ENCODE results near the gene RPS5.

RPS5 gene

GRCh38 chr19:58361900-58362271 lies 25.2 kb upstream of the RPS5 start:
- peak overlapping the region; percentile 92 for H3K4me2 ChIP-seq (ENCODE audit: low read length)
- TF ChIP-seq, protein P1, sequence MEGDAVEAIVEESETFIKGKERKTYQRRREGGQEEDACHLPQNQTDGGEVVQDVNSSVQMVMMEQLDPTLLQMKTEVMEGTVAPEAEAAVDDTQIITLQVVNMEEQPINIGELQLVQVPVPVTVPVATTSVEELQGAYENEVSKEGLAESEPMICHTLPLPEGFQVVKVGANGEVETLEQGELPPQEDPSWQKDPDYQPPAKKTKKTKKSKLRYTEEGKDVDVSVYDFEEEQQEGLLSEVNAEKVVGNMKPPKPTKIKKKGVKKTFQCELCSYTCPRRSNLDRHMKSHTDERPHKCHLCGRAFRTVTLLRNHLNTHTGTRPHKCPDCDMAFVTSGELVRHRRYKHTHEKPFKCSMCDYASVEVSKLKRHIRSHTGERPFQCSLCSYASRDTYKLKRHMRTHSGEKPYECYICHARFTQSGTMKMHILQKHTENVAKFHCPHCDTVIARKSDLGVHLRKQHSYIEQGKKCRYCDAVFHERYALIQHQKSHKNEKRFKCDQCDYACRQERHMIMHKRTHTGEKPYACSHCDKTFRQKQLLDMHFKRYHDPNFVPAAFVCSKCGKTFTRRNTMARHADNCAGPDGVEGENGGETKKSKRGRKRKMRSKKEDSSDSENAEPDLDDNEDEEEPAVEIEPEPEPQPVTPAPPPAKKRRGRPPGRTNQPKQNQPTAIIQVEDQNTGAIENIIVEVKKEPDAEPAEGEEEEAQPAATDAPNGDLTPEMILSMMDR (IDR thresholded peaks at IDR 0.05; ENCODE audit: low read length), result no peak
- TF ChIP-seq EZH2 (IDR thresholded peaks at IDR 0.05; ENCODE audit: borderline replicate concordance, low read length), result no peak
- H2AFZ ChIP-seq (ENCODE audit: low read length), result 0 out of 2 replicates have a peak overlapping the region, but pooled peaks have one; percentile 29
- H3K79me2 ChIP-seq (ENCODE audit: insufficient read depth, low read length), result no peaks in the 10 kb centered on the region
- H3K9ac ChIP-seq (ENCODE audit: low read length), result peak overlapping the region; percentile 93
- no peaks in the 10 kb centered on the region for H3K9me2 ChIP-seq (ENCODE audit: low read depth, low read length)
- peak overlapping the region; percentile 83 for H3K4me3 ChIP-seq (ENCODE audit: low read depth, low read length, poor library complexity, severe bottlenecking)
- H3K9me3 ChIP-seq (ENCODE audit: low read length), result no peaks in the 10 kb centered on the region
- H3K4me1 ChIP-seq (ENCODE audit: insufficient read depth, low read length, severe bottlenecking), result peaks cover 15% of the 10 kb centered on the region
- H3K27me3 ChIP-seq (ENCODE audit: insufficient read depth, low read length), result no peaks in the 10 kb centered on the region
- no peaks in the 10 kb centered on the region for H3F3A ChIP-seq (ENCODE audit: insufficient read depth, low read length)
- no peaks in the 10 kb centered on the region for H4K20me1 ChIP-seq (ENCODE audit: insufficient read depth, low read length)
- H3K36me3 ChIP-seq (ENCODE audit: insufficient read depth, low read length), result no peaks in the 10 kb centered on the region
- H3K27ac ChIP-seq (ENCODE audit: low read depth, low read length, poor library complexity, severe bottlenecking), result peak overlapping the region; percentile 71

DNA sequence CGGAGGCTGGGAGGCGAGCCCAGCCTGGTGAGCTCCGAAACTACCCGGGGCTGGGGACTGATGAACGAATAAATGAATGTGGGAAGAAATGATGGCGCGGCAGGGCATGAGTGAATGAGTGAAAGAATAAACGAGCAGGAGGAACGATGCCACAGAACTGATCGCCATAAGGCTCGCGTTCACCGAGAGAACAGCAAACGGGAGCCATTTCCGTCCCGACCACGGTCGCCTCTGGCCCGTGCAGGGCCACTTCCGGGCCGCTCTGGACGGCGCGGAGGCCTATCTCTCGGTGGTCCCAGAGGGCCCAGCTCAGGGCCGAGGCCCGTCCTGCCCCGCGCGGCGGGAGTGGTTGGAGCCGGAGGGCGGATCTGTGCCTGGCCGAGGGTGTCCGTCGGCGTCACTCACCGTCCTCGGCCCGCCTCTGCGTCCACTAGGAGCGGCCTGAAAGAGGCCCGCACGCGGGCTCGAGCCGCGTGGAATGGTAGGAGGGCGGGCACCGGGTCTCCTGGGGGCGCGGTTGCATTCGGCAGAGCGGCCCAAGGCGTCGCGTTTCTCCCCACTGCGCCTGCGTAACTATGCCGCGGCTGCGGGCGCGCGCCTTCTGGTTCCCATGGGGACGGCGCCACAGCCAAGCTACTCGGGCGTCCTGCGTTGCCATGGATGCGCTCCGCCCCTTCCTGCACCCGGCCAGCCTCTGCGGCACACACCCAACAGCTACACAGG lies 24.6 kb upstream of the RPS5 start, which contains the start of gene ZNF497:
Gene ZNF497 (minus strand): TSS at position 480 of the 723 bp plus-strand sequence. CDS start 5,116 bp downstream, outside the sequence.
- no peak for TF ChIP-seq EZH2 (IDR thresholded peaks at IDR 0.05; ENCODE audit: borderline replicate concordance, low read length)
- TF ChIP-seq, protein P1 (IDR thresholded peaks at IDR 0.05; ENCODE audit: low read length), result no peak
- H3K4me1 ChIP-seq (ENCODE audit: insufficient read depth, low read length, severe bottlenecking), result peaks cover 15% of the 10 kb centered on the region
- H3K4me3 ChIP-seq (ENCODE audit: low read depth, low read length, poor library complexity, severe bottlenecking), result peak within 1 kb of the TSS; percentile 83
- H3F3A ChIP-seq (ENCODE audit: insufficient read depth, low read length), result no peaks in the 10 kb centered on the region
- H3K9ac ChIP-seq (ENCODE audit: low read length), result peak within 1 kb of the TSS; percentile 93
- 0 out of 2 replicates have a peak within 1 kb of the TSS, but pooled peaks have one; percentile 29 for H2AFZ ChIP-seq (ENCODE audit: low read length)
- no peaks in the 10 kb centered on the region for H3K9me2 ChIP-seq (ENCODE audit: low read depth, low read length)
- H3K9me3 ChIP-seq (ENCODE audit: low read length), result no peaks in the 10 kb centered on the region
- H3K27ac ChIP-seq (ENCODE audit: low read depth, low read length, poor library complexity, severe bottlenecking), result peak within 1 kb of the TSS; percentile 71
- H3K4me2 ChIP-seq (ENCODE audit: low read length), result peak within 1 kb of the TSS; percentile 92
- H4K20me1 ChIP-seq (ENCODE audit: insufficient read depth, low read length), result no peaks in the 10 kb centered on the region
- H3K27me3 ChIP-seq (ENCODE audit: insufficient read depth, low read length), result no peaks in the 10 kb centered on the region
- H3K79me2 ChIP-seq (ENCODE audit: insufficient read depth, low read length), result no peaks in the 10 kb centered on the region
- no peaks in the 10 kb centered on the region for H3K36me3 ChIP-seq (ENCODE audit: insufficient read depth, low read length)

GRCh38 chr19:58364146-58364545 lies 22.9 kb upstream of the RPS5 start:
- Histone ChIP-seq H3K36me3 (ENCODE audit: insufficient read depth, low read length) (no peaks in the 10 kb centered on the region), H3F3A (ENCODE audit: insufficient read depth, low read length) (no peaks in the 10 kb centered on the region), H3K27ac (ENCODE audit: low read depth, low read length, poor library complexity, severe bottlenecking) (no peak overlapping the region), H3K9me3 (ENCODE audit: low read length) (no peaks in the 10 kb centered on the region), H4K20me1 (ENCODE audit: insufficient read depth, low read length) (no peaks in the 10 kb centered on the region), H3K79me2 (ENCODE audit: insufficient read depth, low read length) (no peaks in the 10 kb centered on the region), H3K4me1 (ENCODE audit: insufficient read depth, low read length, severe bottlenecking) (peaks cover 15% of the 10 kb centered on the region), H3K4me2 (ENCODE audit: low read length) (no peak overlapping the region), H3K4me3 (ENCODE audit: low read depth, low read length, poor library complexity, severe bottlenecking) (no peak overlapping the region), H3K27me3 (ENCODE audit: insufficient read depth, low read length) (no peaks in the 10 kb centered on the region), H3K9ac (ENCODE audit: low read length) (no peak overlapping the region), H3K9me2 (ENCODE audit: low read depth, low read length) (no peaks in the 10 kb centered on the region), H2AFZ (ENCODE audit: low read length) (no peak overlapping the region)
- TF ChIP-seq, protein P1 (IDR thresholded peaks at IDR 0.05; ENCODE audit: low read length), result no peak
- no peak for TF ChIP-seq EZH2 (IDR thresholded peaks at IDR 0.05; ENCODE audit: borderline replicate concordance, low read length)
